WTC11 (cell line): ENCODE measurements around the gene APOA1. TPM values are rescaled to one million over a fixed set of nuclear protein-coding genes. Genes with fewer than 3 reads are reported as not detected.

Experiments used
- ATAC-seq: fragments of 200-7000 bp; cut with Tn5 transposase; 2 replicates; pipeline ENCODE4 v1.10.0; 2021; ENCODE audit warnings: mild to moderate bottlenecking, moderate library complexity
- CTCF ChIA-PET: fragments of 300-600 bp; sonication (Branson Sonifier 250); formaldehyde crosslinking; loops from one replicate; lab custom pipeline; 2021; ENCODE audit warnings: antibody characterized with exemption; lab: Charles Lee
- POLR2A ChIA-PET: fragments of 350-600 bp; sonication (Branson Sonifier 250); formaldehyde crosslinking; loops from one replicate; lab custom pipeline; 2021; ENCODE audit warnings: antibody characterized with exemption; lab: Charles Lee
- DNase-seq: peaks from one replicate; pipeline ENCODE4 v3.0.0; 2021; ENCODE audit warnings: low spot score
- H3K27ac Mint-ChIP-seq: 2 replicates; pipeline ENCODE4 v1.8.0; 2021; ENCODE audit warnings: mixed read lengths
- H3K27me3 Mint-ChIP-seq: 2 replicates; pipeline ENCODE4 v1.8.0; 2021; ENCODE audit warnings: low read depth, mild to moderate bottlenecking, moderate library complexity, mixed read lengths
- H3K36me3 Mint-ChIP-seq: 2 replicates; pipeline ENCODE4 v1.8.0; 2021; ENCODE audit warnings: mixed read lengths
- H3K4me1 Mint-ChIP-seq: 2 replicates; pipeline ENCODE4 v1.8.0; 2022; ENCODE audit warnings: mixed read lengths
- H3K4me3 Mint-ChIP-seq: 2 replicates; pipeline ENCODE4 v1.8.0; 2021; ENCODE audit warnings: mild to moderate bottlenecking, moderate library complexity, mixed read lengths
- H3K9me3 Mint-ChIP-seq: 2 replicates; pipeline ENCODE4 v1.8.0; 2021; ENCODE audit warnings: mixed read lengths
- CBFB ChIP-seq: sonication (generic); formaldehyde crosslinking; IDR thresholded peaks from 2 replicates; pipeline ENCODE4 v1.8.1; 2022; ENCODE audit warnings: mild to moderate bottlenecking, low read depth, missing genetic modification reagents
- FOXK1 ChIP-seq: sonication (generic); formaldehyde crosslinking; IDR thresholded peaks from 2 replicates; pipeline ENCODE4 v1.8.0; 2022; ENCODE audit warnings: mild to moderate bottlenecking, moderate library complexity, missing genetic modification reagents
- MYBL2 ChIP-seq: sonication (generic); formaldehyde crosslinking; IDR thresholded peaks from 2 replicates; pipeline ENCODE4 v1.8.1; 2023; ENCODE audit warnings: mild to moderate bottlenecking, moderate library complexity, missing genetic modification reagents
- SP1 ChIP-seq: sonication (generic); formaldehyde crosslinking; conservative IDR thresholded peaks from 2 replicates; pipeline ENCODE4 v1.8.1; 2022; ENCODE audit warnings: missing genetic modification reagents
- ZNF416 ChIP-seq: fragments of 250-450 bp; sonication (Bioruptor Pico); IDR thresholded peaks from 2 replicates; pipeline ENCODE4 v1.9.0; 2021; ENCODE audit warnings: mild to moderate bottlenecking, inconsistent platforms
- total RNA-seq: library from RNA; stranded (reverse); gene quantifications from 3 replicates; pipeline ENCODE4 v1.2.3, GENCODE V29; 2021
- TF ChIP-seq, protein P1 (sequence below): sonication (generic); formaldehyde crosslinking; IDR thresholded peaks from 2 replicates; pipeline ENCODE4 v1.8.1; 2022; ENCODE audit warnings: missing genetic modification reagents, borderline replicate concordance
- TF ChIP-seq, protein P2 (sequence below): fragments of 250-450 bp; sonication (Bioruptor Pico); IDR thresholded peaks from 2 replicates; pipeline ENCODE4 v1.8.0; 2021; ENCODE audit warnings: mild to moderate bottlenecking
- TF ChIP-seq, protein P3 (sequence below): sonication (generic); formaldehyde crosslinking; IDR thresholded peaks from 2 replicates; pipeline ENCODE4 v1.8.1; 2023; ENCODE audit warnings: mild to moderate bottlenecking, missing genetic modification reagents, moderate library complexity
- TF ChIP-seq, protein P4 (sequence below): sonication (generic); formaldehyde crosslinking; IDR thresholded peaks from 2 replicates; pipeline ENCODE4 v1.8.0; 2022; ENCODE audit warnings: mild to moderate bottlenecking, missing genetic modification reagents
- TF ChIP-seq, protein P5 (sequence below): sonication (generic); formaldehyde crosslinking; IDR thresholded peaks from 2 replicates; pipeline ENCODE4 v1.8.1; 2022; ENCODE audit warnings: mild to moderate bottlenecking, missing genetic modification reagents, moderate library complexity, borderline replicate concordance
- TF ChIP-seq, protein P6 (sequence below): fragments of 250-450 bp; sonication (Bioruptor Pico); IDR thresholded peaks from 2 replicates; pipeline ENCODE4 v1.9.0; 2021; ENCODE audit warnings: mild to moderate bottlenecking

APOA1 gene
- total RNA-seq, 1 experiment from 2014 or later, result 2.1 TPM

DNA sequence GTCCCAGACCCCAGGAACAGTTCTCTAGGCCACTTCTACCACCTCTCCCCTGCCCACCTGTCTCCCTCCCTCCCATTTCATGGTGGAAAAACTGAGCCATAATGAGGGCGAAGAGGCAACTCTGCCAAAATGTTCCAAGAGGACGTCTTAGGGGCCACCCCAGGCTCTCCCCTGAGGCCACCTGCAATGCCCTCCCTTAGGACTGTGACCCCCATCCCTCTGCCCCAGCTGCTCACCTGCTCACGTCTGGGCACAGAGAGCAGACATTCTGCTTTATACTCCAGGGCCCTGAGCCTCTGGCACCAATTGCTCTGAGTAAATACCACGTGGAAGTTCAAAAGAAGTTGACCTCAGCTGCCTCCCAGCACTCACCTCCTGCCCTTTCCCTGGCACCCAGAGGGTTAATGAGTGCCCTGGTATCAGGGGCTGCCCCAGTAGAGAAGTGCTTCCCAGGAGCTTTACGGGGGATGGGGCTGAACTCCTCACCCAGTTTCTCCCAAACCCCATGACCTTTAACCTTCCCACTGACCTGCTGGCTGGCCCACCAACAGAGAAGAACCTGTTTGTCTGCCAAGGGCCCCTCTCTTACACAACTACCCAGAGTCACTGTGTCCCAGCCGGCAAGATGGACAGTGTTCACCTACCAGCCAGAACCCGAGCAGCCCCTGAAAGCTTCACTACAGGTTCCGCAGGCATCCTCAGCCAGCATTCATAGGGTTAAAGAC is 45.1 kb downstream of the APOA1 start:
- DNase-seq (no peak), ATAC-seq (no peak)
- Mint-ChIP-seq H3K27ac (no peak overlapping the region), H3K9me3 (no peaks in the 10 kb centered on the region), H3K36me3 (no peaks in the 10 kb centered on the region; the same call in 1 of the 2 replicates), H3K27me3 (peaks cover 26% of the 10 kb centered on the region), H3K4me1 (peaks cover 17% of the 10 kb centered on the region), H3K4me3 (no peak overlapping the region)
- TF ChIP-seq FOXK1 (CRISPR knock-in tag), result no peak
- TF ChIP-seq, protein P1, sequence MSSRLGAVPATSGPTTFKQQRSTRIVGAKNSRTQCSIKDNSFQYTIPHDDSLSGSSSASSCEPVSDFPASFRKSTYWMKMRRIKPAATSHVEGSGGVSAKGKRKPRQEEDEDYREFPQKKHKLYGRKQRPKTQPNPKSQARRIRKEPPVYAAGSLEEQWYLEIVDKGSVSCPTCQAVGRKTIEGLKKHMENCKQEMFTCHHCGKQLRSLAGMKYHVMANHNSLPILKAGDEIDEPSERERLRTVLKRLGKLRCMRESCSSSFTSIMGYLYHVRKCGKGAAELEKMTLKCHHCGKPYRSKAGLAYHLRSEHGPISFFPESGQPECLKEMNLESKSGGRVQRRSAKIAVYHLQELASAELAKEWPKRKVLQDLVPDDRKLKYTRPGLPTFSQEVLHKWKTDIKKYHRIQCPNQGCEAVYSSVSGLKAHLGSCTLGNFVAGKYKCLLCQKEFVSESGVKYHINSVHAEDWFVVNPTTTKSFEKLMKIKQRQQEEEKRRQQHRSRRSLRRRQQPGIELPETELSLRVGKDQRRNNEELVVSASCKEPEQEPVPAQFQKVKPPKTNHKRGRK (CRISPR knock-in tag), result no peak
- TF ChIP-seq, protein P2, sequence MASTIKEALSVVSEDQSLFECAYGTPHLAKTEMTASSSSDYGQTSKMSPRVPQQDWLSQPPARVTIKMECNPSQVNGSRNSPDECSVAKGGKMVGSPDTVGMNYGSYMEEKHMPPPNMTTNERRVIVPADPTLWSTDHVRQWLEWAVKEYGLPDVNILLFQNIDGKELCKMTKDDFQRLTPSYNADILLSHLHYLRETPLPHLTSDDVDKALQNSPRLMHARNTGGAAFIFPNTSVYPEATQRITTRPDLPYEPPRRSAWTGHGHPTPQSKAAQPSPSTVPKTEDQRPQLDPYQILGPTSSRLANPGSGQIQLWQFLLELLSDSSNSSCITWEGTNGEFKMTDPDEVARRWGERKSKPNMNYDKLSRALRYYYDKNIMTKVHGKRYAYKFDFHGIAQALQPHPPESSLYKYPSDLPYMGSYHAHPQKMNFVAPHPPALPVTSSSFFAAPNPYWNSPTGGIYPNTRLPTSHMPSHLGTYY, result no peak
- CTCF ChIA-PET, result interaction anchor here (0.8 to 8.7 kb wide), 5 partner anchors 25 to 317 kb away, joined by 3 to 358 read pairs (median 5); partner anchors contain the start of genes APOA1 and APOA4
- POLR2A ChIA-PET, result no interaction called here

DNA sequence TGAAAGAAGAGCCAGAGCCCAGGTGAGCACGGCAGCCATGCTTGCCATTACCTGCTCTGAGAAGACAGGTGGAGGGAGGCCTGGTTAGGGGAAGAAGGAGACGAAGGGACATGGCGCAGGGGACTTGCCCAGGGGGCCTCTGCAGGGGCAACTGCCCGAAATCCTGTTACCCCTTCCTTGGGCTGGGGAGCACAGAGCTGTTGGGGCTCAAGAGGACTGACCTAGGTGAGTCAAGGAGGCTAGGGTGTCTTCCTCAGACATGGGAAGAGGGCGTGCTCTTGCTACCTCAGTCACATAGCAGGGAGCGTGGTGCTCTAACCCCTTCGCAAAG is 45.6 kb downstream of the APOA1 start, which contains the start of gene APOA5:
Gene APOA5, minus strand, starts transcription at position 67 of the 331 bp plus-strand sequence. Its CDS starts 19 bp downstream, at position 48.
- ATAC-seq (no peak), DNase-seq (no peak)
- peaks cover 26% of the 10 kb centered on the region for H3K27me3 Mint-ChIP-seq
- no peaks in the 10 kb centered on the region for H3K9me3 Mint-ChIP-seq
- peaks cover 5% of the 10 kb centered on the region; the same call in 1 of the 2 replicates for H3K36me3 Mint-ChIP-seq
- ChIA-PET CTCF (interaction anchor here (0.6 to 8.7 kb wide), 56 partner anchors 8 to 440 kb away, joined by 3 to 358 read pairs (median 5); partner anchors contain the start of genes APOA1, APOA4, APOC3 and BUD13), POLR2A (interaction anchor here (0.6 to 1.2 kb wide), 2 partner anchors 44 to 306 kb away, joined by 3 to 8 read pairs; partner anchors contain the start of gene SIK3)
- H3K4me3 Mint-ChIP-seq, result peak within 1 kb of the TSS; percentile 40
- TF ChIP-seq CBFB (no peak), ZNF416 (CRISPR knock-in tag) (no peak), SP1 (CRISPR knock-in tag) (no peak), MYBL2 (CRISPR knock-in tag) (no peak)
- TF ChIP-seq, protein P3, sequence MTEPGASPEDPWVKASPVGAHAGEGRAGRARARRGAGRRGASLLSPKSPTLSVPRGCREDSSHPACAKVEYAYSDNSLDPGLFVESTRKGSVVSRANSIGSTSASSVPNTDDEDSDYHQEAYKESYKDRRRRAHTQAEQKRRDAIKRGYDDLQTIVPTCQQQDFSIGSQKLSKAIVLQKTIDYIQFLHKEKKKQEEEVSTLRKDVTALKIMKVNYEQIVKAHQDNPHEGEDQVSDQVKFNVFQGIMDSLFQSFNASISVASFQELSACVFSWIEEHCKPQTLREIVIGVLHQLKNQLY (CRISPR knock-in tag), result no peak
- TF ChIP-seq, protein P4, sequence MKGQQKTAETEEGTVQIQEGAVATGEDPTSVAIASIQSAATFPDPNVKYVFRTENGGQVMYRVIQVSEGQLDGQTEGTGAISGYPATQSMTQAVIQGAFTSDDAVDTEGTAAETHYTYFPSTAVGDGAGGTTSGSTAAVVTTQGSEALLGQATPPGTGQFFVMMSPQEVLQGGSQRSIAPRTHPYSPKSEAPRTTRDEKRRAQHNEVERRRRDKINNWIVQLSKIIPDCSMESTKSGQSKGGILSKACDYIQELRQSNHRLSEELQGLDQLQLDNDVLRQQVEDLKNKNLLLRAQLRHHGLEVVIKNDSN (CRISPR knock-in tag), result no peak
- TF ChIP-seq, protein P5, sequence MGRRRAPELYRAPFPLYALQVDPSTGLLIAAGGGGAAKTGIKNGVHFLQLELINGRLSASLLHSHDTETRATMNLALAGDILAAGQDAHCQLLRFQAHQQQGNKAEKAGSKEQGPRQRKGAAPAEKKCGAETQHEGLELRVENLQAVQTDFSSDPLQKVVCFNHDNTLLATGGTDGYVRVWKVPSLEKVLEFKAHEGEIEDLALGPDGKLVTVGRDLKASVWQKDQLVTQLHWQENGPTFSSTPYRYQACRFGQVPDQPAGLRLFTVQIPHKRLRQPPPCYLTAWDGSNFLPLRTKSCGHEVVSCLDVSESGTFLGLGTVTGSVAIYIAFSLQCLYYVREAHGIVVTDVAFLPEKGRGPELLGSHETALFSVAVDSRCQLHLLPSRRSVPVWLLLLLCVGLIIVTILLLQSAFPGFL (CRISPR knock-in tag), result no peak
- TF ChIP-seq, protein P6, sequence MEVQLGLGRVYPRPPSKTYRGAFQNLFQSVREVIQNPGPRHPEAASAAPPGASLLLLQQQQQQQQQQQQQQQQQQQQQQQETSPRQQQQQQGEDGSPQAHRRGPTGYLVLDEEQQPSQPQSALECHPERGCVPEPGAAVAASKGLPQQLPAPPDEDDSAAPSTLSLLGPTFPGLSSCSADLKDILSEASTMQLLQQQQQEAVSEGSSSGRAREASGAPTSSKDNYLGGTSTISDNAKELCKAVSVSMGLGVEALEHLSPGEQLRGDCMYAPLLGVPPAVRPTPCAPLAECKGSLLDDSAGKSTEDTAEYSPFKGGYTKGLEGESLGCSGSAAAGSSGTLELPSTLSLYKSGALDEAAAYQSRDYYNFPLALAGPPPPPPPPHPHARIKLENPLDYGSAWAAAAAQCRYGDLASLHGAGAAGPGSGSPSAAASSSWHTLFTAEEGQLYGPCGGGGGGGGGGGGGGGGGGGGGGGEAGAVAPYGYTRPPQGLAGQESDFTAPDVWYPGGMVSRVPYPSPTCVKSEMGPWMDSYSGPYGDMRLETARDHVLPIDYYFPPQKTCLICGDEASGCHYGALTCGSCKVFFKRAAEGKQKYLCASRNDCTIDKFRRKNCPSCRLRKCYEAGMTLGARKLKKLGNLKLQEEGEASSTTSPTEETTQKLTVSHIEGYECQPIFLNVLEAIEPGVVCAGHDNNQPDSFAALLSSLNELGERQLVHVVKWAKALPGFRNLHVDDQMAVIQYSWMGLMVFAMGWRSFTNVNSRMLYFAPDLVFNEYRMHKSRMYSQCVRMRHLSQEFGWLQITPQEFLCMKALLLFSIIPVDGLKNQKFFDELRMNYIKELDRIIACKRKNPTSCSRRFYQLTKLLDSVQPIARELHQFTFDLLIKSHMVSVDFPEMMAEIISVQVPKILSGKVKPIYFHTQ (CRISPR knock-in tag), result no peak
- H3K4me1 Mint-ChIP-seq, result peaks cover 22% of the 10 kb centered on the region
- no peak within 1 kb of the TSS for H3K27ac Mint-ChIP-seq
